ENCODE measurements around the gene KIAA0513.

GRCh38 chr16:85068746-85069145 is 41.2 kb downstream of the KIAA0513 start:
- TF ChIP-seq EZH2phosphoT487 (IDR thresholded peaks at IDR 0.05; ENCODE audit: insufficient read depth, low read depth) (no peak), EZH2 (IDR thresholded peaks at IDR 0.05; ENCODE audit: insufficient read depth, poor library complexity, severe bottlenecking) (no peak)

Measured in GM23248 (cell line).